GM18907 (cell line): ENCODE results near the gene GPR183.

Source experiments
- ATAC-seq: cut with Tn5 transposase; IDR thresholded peaks from one replicate; pipeline ENCODE4 v1.9.1; 2021; ENCODE audit warnings: mild to moderate bottlenecking, moderate library complexity; ENCODE audit not compliant: unreplicated experiment

Gene GPR183, protein sequence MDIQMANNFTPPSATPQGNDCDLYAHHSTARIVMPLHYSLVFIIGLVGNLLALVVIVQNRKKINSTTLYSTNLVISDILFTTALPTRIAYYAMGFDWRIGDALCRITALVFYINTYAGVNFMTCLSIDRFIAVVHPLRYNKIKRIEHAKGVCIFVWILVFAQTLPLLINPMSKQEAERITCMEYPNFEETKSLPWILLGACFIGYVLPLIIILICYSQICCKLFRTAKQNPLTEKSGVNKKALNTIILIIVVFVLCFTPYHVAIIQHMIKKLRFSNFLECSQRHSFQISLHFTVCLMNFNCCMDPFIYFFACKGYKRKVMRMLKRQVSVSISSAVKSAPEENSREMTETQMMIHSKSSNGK

GRCh38 chr13:99307247-99307646, at the start of gene GPR183:
Gene GPR183 (minus strand): TSS chr13:99307399. CDS start chr13:99296145, 11,254 bp downstream.
- ATAC-seq = peak; percentile 75

- peak; percentile 62 for ATAC-seq
Observed at GRCh38 chr13:99356262-99357091, 49.3 kb upstream of the GPR183 start.

DNA sequence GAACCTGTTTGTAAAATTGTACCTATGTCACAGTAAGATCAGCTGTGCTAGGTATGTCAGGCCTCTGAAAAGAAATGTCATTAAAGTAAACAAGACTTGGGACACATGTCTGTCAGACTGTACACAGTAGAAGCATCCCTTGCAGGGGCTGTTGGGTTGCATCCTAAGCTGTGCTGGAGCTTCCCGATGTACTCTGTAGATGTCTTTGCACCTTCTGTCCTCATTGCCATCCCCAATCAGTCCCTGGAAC, 48.7 kb upstream of the GPR183 start:
- peak; percentile 0 for ATAC-seq

DNA sequence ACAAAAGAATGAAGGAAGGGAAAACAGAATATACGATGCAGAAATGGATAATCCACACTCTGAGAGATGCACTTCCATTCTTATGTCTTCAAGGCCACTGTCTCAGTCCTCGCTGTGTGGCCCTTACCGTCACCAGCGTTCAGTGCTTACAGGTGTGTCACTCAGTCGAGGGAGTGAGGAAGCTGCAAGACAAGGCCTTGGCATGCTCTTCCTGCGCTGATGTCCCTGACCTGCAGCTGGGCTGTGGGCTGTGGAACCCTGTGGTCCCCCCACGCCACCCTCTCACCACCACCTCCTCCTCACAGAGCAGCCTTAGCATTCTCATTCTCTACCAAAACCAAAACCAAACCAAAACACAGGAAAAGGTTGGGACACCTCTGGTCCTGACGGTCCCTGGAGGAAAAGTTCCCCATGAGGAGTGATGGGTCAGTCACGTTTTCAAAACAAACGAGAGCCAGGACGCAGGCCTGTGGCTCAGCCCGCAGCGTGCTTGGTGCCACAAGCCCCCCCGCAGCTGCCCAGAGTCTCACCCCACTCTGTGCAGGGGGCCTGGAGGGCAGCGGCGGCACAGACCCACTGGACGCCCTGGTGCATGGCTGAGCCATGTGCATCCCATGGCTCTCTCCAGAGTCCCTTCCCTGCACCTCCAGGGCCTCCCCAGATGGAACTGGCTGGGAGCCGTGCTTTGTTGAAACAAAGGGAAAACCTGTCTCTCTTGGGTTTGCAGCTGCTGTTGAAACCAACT, 48.2 kb upstream of the GPR183 start:
- no peak for ATAC-seq

DNA sequence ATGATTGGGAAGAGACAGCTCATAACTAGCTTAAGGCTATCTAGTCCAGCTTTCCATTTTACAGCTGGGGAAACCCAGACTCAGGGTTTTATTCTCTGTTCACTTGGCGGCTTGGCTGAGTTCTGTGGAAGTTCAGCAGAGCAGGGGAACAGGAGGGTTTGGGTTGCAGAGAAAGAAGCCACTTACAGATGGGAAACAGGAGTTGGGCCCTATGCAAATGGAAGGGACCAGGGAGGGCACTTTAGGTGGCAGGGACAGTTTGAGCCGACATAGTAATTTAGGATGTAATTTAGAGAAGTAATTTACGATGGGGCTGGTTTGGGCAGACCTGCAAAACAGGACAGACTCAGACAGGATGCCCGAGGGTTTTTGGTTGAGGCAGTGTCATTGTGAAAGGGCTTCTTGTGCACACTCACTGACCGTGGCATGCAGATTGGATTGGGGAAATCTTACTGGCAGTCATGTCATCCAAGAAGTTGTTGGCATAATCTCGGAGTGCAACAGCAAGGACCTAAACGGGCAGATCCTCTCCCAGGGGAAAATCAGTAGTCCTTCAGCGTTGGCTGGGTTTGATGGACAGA, 47.3 kb upstream of the GPR183 start:
- no peak for ATAC-seq

- ATAC-seq = no peak
Observed at GRCh38 chr13:99353836-99354235, 46.6 kb upstream of the GPR183 start.

DNA sequence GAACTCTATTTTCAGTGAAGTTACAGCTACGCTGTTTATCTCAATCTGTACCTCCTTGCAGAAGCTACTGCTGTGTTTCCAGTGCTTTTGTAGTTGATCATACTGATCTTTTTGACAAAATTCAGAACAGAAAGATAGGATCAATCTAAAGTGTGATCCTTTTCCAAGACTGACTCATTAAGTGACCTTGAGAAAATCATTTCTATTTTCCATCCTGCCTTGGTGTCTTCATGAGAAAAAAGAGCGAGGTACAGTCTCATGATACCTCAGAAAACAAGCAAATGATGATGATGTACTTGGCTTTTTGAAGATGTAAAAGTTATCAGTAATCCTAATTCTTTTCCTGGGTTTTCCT, 46.0 kb upstream of the GPR183 start:
- ATAC-seq = no peak

GRCh38 chr13:99352351-99353245, 45.4 kb upstream of the GPR183 start:
- ATAC-seq = no peak

DNA sequence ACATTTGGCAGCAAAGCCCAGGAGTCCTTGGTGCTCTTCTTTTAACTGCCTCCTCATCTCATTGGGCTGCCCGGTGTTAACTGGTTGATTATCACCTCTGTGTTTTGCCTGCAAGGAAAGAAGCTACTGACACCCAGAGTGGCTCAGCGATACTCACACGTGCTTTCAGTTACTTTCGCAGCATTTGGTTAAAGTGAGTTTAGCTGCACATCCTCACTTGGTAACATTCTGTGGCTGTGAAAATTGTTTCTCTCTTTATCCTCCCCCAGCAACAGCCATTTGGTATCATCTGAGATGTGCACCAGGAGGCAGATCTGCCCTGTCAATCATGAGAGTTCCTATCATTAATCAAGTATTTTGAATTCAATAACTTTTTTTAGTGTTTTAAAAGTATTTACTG, 44.6 kb upstream of the GPR183 start:
- no peak for ATAC-seq

DNA sequence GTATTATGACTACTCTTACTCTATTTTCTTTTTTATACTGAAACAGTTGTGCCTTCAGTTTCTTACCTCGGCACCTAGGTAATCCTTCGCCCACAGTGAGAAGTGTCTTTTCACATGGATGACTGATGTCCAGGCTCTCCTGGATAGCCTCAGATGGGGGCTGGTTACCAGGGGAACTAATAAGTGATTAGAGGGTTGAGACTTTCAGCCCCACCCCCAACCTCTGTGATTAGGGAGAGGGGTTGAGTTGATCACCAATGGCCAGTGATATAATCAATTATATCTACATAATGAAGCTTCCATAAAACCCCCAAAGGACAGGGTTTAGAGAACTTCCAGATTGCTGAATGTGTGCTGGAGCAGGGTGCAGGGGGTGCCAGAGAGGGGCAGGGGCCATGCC, 43.0 kb upstream of the GPR183 start:
- no peak for ATAC-seq

- peak; percentile 66 for ATAC-seq
Observed at GRCh38 chr13:99347911-99348451, 40.8 kb upstream of the GPR183 start.

DNA sequence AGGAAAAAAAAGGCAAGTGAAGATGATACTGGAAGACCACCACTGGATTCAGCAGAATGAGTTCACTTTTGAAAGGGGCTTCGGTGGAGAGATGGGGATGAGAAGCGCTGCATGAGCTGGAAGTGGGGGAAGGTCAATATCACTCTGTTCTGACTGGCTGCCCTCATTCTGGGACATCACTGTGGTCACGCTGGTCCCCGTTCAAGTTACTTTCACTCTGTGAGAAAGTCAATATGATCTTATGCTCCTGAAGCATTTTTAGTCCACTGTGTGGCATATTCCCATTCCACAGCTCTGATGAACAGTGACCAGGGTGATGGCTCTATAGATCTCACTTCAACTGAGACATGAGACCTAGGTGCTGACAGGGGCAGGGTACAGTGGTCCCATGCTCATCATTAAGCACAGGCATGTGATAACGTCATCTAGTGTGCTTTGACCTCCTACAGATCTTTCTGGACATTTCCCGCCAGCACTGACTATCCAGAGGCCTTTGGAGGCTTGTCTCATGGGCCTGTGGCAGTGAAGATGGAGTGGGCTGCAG, 40.2 kb upstream of the GPR183 start:
- peak; percentile 17 for ATAC-seq

DNA sequence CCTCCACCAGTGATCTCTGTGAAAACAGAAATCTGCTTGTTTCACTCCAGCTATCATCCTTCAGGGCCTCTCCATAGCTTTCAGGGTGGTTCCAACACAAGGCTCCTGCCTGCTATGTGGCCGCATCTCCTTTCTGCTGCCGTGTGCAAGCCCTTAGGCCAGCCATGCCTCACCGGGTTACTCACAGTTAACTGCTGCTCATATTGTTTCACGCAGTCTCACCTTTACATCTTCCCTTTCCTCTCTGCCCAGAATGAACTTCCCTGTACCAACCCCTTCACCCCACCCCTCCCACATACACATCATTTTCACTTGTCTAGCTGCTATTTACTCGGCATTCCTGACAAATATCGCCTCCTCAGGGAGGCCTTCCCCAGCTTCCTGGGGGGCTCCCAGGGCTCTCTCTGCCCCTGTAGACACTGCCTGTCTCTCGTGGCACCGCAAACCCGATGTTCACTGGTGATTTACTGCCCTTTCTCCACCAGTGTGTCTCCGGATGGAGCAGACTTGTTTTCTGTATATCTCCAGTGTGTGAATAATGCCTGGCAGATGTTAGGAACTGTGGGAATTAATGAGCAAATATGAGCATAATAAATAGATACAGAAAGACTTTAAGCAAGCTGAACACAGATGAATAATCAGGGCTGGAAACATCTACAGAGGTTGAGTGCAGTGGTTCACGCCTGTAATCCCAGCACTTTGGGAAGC, 39.3 kb upstream of the GPR183 start:
- ATAC-seq = no peak

GRCh38 chr13:99345345-99345744, 38.1 kb upstream of the GPR183 start:
- no peak for ATAC-seq

GRCh38 chr13:99344610-99345208, 37.5 kb upstream of the GPR183 start:
- ATAC-seq = no peak

GRCh38 chr13:99342723-99343315, 35.6 kb upstream of the GPR183 start:
- no peak for ATAC-seq

DNA sequence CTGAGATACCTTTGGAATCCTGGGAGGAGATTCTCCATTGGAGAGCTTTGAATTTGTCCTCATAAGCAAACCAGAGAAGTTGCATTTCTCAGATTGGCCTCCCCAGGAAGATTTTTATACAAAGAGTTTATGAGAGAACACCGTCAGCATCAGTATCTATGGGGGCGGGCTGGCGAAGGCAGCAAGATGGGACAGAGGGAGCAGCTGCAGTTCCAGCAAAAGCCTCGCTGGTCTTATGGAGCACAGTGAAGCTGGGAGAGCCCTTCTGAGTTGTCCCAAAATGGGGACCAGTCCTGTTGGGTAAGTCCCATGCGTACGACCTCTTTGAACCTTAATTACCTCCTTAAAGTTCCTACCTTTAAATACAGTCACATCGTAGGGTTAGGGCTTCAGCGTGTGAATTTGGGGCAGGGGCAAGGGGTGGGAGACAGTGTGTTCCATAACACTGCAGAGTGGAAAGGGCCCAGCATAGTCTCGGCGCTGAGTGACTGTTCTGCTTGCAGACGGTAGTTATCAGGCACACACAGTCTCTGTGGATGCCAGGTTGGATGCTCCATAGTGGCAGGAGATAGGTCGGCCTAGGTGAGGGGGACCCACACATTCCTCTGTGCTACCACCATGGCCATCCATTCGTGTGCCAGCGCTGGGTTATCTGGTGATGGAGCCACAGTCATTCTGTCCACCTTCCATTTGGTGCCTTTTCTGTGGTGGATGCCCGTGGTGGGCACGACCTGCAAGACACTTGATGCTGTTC, 34.9 kb upstream of the GPR183 start:
- no peak for ATAC-seq

GRCh38 chr13:99340638-99341037, 33.4 kb upstream of the GPR183 start:
- no peak for ATAC-seq
